H1 (cell line): Measurements from ENCODE around the gene MTR. TPM values are rescaled to one million over a fixed set of nuclear protein-coding genes. Genes with fewer than 3 reads are reported as not detected.

Source experiments
- BCL11A ChIP-seq, 2 experiments: IDR thresholded peaks; one replicate each; pipeline ENCODE4 v1.6.1; 2011; ENCODE audit warnings: low read depth in 2 of 2, low read length in 2 of 2, mild to moderate bottlenecking in 2 of 2
- JUN ChIP-seq: IDR thresholded peaks from 2 replicates; pipeline ENCODE4 v1.6.1; 2011; ENCODE audit warnings: low read depth, mild to moderate bottlenecking, improper control_type of control experiment, low read length
- TEAD4 ChIP-seq: IDR thresholded peaks from 2 replicates; pipeline ENCODE4 v1.6.1; 2012; ENCODE audit warnings: low read depth, low read length, inconsistent platforms, mixed read lengths
- polyA plus RNA-seq, 7 experiments: library from polyadenylated mRNA; depleted of rRNA in 3 of 7; stranded (reverse) in 5 of 7; unstranded in 2 of 7; fragments of >200 nt in 5 of 7; fragments of 200-250 nt in 2 of 7; gene quantifications; 1 replicate in 5 of 7; 2 replicates in 1 of 7; 4 replicates in 1 of 7; pipeline versions ENCODE4 v1.2.1 to v1.2.3, GENCODE V29; 2011 to 2013; ENCODE audit warnings: missing spikeins in 2 of 7, mixed read lengths in 2 of 7
- total RNA-seq: library from RNA; stranded (reverse); fragmentation: NEBNext Ultra II Directional; extraction: Animal tissue kit (Norgen Biotek cat#: 25700); gene quantifications from 2 replicates; pipeline ENCODE4 v1.2.1, GENCODE V29; 2021

The MTR gene
- total and polyA plus RNA-seq, 2 of the 8 experiments (the other 6 are each of a cell fraction or from before 2014, with no cell fraction given): 4.8 to 27.4 TPM

GRCh38 chr1:236864211-236864610 lies 69.1 kb downstream of the MTR start (continued):
- no peak for TF ChIP-seq BCL11A (IDR thresholded peaks at IDR 0.05; ENCODE audit: low read depth in 2 of 2, low read length in 2 of 2)
- TF ChIP-seq TEAD4: no peak
- TF ChIP-seq JUN: no peak
